ENCODE data around the gene TECR.

TECR gene

DNA sequence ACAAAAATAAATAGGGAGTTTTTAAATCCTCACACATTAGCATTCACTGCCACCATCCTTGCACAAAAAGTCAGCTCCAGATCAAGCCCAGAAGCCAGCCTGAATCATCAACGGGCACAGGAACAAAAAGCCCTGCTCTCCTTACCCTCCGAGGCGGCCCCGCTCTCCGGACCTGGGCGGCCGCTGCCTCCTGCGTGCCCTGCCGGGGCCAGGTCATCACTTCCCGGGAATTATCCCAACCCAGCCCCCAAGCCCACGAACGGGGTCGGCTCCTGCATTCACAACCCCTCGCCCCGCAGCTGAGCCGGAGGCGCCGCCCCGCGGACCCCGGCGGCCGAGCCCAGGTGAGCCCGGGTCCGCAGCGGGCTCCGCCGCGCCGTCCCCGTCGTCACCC lies 12.0 kb upstream of the TECR start:
- DNase-seq (ENCODE audit: low read depth): no peak
- TF ChIP-seq, protein P1, sequence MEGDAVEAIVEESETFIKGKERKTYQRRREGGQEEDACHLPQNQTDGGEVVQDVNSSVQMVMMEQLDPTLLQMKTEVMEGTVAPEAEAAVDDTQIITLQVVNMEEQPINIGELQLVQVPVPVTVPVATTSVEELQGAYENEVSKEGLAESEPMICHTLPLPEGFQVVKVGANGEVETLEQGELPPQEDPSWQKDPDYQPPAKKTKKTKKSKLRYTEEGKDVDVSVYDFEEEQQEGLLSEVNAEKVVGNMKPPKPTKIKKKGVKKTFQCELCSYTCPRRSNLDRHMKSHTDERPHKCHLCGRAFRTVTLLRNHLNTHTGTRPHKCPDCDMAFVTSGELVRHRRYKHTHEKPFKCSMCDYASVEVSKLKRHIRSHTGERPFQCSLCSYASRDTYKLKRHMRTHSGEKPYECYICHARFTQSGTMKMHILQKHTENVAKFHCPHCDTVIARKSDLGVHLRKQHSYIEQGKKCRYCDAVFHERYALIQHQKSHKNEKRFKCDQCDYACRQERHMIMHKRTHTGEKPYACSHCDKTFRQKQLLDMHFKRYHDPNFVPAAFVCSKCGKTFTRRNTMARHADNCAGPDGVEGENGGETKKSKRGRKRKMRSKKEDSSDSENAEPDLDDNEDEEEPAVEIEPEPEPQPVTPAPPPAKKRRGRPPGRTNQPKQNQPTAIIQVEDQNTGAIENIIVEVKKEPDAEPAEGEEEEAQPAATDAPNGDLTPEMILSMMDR (conservative IDR thresholded peaks at IDR 0.05; ENCODE audit: low read depth, low read length): no peak
- H3K4me3 ChIP-seq (ENCODE audit: low read depth, low read length): peak overlapping the region; percentile 96

DNA sequence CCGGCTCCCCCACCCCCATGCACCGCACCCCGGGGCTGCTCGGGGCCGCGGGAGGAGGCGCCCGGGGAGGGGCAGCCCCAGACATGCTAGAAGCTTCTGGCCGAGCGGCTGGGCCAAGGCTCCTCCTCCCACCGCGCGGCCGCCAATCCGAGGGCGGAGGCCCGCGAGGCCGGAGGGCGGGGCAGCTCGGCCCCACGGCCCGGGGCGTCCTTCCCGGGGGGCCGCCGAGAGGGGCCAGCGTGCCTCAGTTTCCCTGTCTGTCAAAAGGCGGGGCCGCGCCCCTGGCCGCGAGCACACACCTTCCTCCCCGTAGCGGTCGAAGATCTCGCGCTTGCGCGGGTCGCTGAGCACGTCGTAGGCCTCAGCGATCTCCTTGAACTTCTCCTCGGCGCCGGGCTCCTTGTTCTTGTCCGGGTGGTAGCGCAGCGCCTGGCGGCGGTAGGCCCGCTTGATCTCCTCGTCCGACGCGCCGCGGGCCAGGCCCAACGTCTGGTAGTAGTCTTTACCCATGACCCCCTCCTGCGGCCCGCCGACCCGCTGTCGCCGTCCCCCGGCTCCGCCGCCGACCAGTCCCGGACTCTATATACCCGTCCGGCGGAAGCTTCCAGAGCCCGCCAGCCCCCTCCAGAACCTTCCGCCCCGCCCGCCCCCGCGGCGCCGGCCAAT lies 11.4 kb upstream of the TECR start, which contains the start of gene DNAJB1:
Gene DNAJB1 (minus strand): TSS at position 558 of the 666 bp plus-strand sequence. CDS start 48 bp downstream, at position 510.
- DNase-seq (ENCODE audit: low read depth): peak; percentile 79
- peak within 1 kb of the TSS; percentile 96 for H3K4me3 ChIP-seq (ENCODE audit: low read depth, low read length)
- TF ChIP-seq, protein P1 (conservative IDR thresholded peaks at IDR 0.05; ENCODE audit: low read depth, low read length): no peak

DNA sequence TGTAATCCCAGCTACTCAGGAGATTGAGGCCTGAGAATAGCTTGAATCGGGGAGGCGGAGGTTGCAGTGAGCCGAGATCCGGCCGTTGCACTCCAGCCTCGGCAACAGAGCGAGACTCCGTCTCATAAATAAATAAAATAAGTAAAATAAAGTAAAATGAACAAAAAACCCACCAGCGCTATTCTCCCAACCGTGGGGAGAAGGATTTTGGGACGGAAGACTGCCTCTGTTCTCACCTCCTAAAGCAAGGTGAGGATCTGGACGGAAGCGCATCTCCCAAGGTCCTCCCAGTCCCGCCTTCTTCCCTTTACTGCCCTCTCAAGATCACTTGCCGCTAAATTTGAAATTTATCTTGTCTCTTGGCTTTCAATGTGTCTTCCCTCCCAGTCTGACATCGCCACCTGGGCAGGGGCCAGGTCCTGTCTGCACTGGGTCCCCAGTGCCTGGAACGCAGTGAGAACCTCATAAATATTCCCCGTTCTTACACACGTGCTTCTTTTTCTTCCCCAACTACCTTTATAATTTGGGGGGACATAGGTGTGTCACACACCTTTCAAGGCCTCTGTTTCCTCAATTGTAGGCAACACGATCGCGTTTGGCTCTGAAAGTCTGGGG lies 10.0 kb upstream of the TECR start:
- H3K4me3 ChIP-seq (ENCODE audit: low read depth, low read length): no peak overlapping the region
- TF ChIP-seq, protein P1 (conservative IDR thresholded peaks at IDR 0.05; ENCODE audit: low read depth, low read length): no peak
- DNase-seq (ENCODE audit: low read depth): no peak

DNA sequence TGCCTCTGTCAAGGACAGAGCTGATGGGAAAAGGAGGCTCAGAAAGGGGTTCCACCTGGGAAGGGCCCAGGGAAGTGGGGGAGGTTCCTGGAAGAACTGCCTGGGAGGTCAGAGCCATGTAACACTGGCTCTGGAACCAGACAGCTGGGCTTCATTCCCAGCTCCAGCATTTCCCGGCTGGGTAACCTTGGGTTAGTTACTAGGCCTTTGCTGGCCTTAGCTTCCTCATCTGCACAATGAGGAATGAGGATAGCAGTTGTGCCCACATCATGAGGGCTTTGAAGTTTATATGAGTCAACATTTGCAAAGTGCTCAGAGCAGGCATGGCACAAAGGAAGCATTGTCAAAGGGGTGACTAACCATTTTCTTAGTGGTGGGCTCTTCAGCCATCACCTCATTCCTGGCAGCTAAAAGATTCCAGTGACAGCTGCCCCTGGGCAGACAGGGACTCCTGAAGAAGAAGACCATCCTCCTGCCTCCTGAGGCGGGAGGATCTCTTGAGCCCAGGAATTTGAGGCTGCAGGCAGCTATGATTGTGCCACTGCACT lies 9.5 kb upstream of the TECR start:
- H3K4me3 ChIP-seq (ENCODE audit: low read depth, low read length): no peak overlapping the region
- TF ChIP-seq, protein P1 (conservative IDR thresholded peaks at IDR 0.05; ENCODE audit: low read depth, low read length): no peak
- no peak for DNase-seq (ENCODE audit: low read depth)

DNA sequence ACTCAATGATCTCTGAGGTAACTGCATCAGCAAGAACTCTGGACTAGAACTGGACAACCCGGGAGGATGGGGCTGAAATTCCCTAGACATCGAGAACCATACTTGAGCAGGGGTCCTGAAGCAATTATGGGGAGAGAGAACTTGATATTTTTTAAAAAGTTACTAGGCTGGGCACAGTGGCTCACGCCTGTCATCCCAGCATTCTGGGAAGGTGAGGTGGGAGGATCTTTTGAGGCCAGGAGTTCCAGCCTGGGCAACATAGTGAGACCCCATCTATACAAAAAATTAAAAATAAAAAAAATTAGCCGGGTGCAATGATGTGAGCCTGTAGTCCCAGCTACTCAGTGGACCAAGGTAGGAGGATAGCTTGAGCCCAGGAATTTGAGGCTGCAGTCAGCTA lies 8.9 kb upstream of the TECR start:
- DNase-seq (ENCODE audit: low read depth): no peak
- H3K4me3 ChIP-seq (ENCODE audit: low read depth, low read length): no peak overlapping the region
- TF ChIP-seq, protein P1 (conservative IDR thresholded peaks at IDR 0.05; ENCODE audit: low read depth, low read length): no peak

DNA sequence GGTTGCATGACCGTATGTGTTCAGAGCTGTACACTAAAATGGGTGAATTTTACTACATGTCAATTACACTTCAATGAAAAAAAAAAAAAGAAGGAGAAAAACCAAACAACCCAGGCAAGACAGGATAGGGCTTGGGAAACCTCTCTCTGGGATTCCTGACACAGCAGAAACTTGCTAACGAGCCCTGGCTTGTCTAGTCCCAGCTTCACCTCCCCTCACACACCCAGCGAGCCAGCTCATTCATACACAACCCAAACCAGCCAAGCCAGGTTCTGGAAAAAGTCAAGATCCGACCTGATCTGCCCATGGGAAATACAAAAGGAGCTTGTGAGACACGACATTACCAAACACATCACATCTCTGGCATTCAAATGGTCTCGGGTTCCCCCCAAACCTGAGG lies 3.7 kb upstream of the TECR start:
- TF ChIP-seq, protein P1 (conservative IDR thresholded peaks at IDR 0.05; ENCODE audit: low read depth, low read length): no peak
- DNase-seq (ENCODE audit: low read depth): no peak
- H3K4me3 ChIP-seq (ENCODE audit: low read depth, low read length): no peak overlapping the region

Measured in choroid plexus epithelial cell (primary cell).